Measurements from ENCODE around the gene TEX261.

DNA sequence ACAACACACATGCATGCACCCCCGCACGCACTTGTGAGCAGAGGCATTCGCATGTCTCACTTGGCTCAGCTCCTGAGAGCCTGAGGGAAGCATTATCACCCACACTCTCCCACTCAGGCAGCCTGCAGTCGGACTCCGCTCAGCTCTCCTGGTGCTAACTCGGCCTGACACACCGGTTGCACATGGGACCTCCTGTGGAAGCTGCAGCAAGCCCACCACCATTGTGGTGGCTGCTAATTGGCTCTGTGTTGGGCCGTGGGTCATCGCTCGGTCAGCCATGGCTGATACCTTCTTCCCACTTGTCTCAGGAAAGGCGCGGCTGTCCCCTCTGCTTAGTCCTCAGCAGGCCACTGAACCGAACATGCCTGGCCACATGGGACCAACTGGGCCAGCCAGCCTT lies 13.7 kb upstream of the TEX261 start:
- TF ChIP-seq POLR2A (IDR thresholded peaks at IDR 0.05): no peak
- TF ChIP-seq, protein P1, sequence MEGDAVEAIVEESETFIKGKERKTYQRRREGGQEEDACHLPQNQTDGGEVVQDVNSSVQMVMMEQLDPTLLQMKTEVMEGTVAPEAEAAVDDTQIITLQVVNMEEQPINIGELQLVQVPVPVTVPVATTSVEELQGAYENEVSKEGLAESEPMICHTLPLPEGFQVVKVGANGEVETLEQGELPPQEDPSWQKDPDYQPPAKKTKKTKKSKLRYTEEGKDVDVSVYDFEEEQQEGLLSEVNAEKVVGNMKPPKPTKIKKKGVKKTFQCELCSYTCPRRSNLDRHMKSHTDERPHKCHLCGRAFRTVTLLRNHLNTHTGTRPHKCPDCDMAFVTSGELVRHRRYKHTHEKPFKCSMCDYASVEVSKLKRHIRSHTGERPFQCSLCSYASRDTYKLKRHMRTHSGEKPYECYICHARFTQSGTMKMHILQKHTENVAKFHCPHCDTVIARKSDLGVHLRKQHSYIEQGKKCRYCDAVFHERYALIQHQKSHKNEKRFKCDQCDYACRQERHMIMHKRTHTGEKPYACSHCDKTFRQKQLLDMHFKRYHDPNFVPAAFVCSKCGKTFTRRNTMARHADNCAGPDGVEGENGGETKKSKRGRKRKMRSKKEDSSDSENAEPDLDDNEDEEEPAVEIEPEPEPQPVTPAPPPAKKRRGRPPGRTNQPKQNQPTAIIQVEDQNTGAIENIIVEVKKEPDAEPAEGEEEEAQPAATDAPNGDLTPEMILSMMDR (IDR thresholded peaks at IDR 0.05 in 4 of 5, conservative IDR thresholded peaks at IDR 0.05 in 1 of 5): no peak
